Measurements from ENCODE around the gene AVPR1B. TPM values are rescaled to one million over a fixed set of nuclear protein-coding genes. Genes with fewer than 3 reads are reported as not detected.

The AVPR1B gene
- polyA plus RNA-seq, 3 donors: 0.90 to 1.6 (median 1.2) TPM

Other genes with a start within 250 kb of the AVPR1B start
- under 1 TPM; 0.13 to 0.44 (median 0.40) TPM for gene SLC26A9, start 173.9 kb downstream of the AVPR1B start, polyA plus RNA-seq (ENCODE audit: insufficient read length in 3 of 3)
- gene RAB7B, start 114.0 kb downstream of the AVPR1B start, polyA plus RNA-seq (ENCODE audit: insufficient read length in 3 of 3): 1 to 10 TPM; 1.9 to 3.6 (median 2.5) TPM
- under 1 TPM; 0.10 to 0.43 (median 0.19) TPM for gene CTSE, start 93.5 kb downstream of the AVPR1B start, polyA plus RNA-seq (ENCODE audit: insufficient read length in 3 of 3)
- gene RHEX, start 64.2 kb downstream of the AVPR1B start, polyA plus RNA-seq (ENCODE audit: insufficient read length in 3 of 3): 1 to 10 TPM; 3.3 to 5.0 (median 4.7) TPM
- 1 to 10 TPM; 4.8 to 6.6 (median 6.1) TPM for gene FAM72A, start 85.5 kb upstream of the AVPR1B start, polyA plus RNA-seq (ENCODE audit: insufficient read length in 3 of 3)
- gene SRGAP2, start 86.2 kb upstream of the AVPR1B start, polyA plus RNA-seq (ENCODE audit: insufficient read length in 3 of 3): 10 to 100 TPM; 54.9 to 65.0 (median 63.4) TPM

Data from renal pelvis (tissue), 3 donors.